ENCODE data around the gene GRM4.

The GRM4 gene

GRCh38 chr6:34142061-34142998, 3.6 kb downstream of the GRM4 start:
- no peak for DNase-seq

GRCh38 chr6:34140075-34140474, 5.8 kb downstream of the GRM4 start:
- DNase-seq = no peak

GRCh38 chr6:34138914-34139510, 6.9 kb downstream of the GRM4 start:
- no peak for DNase-seq

- no peak for DNase-seq
Measured at GRCh38 chr6:34138191-34138590, 7.7 kb downstream of the GRM4 start.

- DNase-seq = no peak
Measured at GRCh38 chr6:34135541-34135940, 10.3 kb downstream of the GRM4 start.

GRCh38 chr6:34132486-34133185, 13.3 kb downstream of the GRM4 start:
- DNase-seq = no peak

- DNase-seq = no peak
Measured at GRCh38 chr6:34131326-34132290, 14.3 kb downstream of the GRM4 start.

- DNase-seq = no peak
Measured at GRCh38 chr6:34130862-34131261, 15.0 kb downstream of the GRM4 start.

GRCh38 chr6:34129753-34130152, 16.1 kb downstream of the GRM4 start:
- no peak for DNase-seq

GRCh38 chr6:34128045-34128444, 17.8 kb downstream of the GRM4 start:
- no peak for DNase-seq

- DNase-seq = no peak
Measured at GRCh38 chr6:34126419-34126818, 19.5 kb downstream of the GRM4 start.

GRCh38 chr6:34125939-34126338, 19.9 kb downstream of the GRM4 start:
- no peak for DNase-seq

- no peak for DNase-seq
Measured at GRCh38 chr6:34120953-34121675, 24.8 kb downstream of the GRM4 start.

GRCh38 chr6:34115915-34116314, 30.0 kb downstream of the GRM4 start:
- DNase-seq = no peak

- DNase-seq = no peak
Measured at GRCh38 chr6:34115403-34115795, 30.5 kb downstream of the GRM4 start.

- no peak for DNase-seq
Measured at GRCh38 chr6:34114695-34115402, 31.0 kb downstream of the GRM4 start.

- DNase-seq = no peak
Measured at GRCh38 chr6:34113532-34113931, 32.4 kb downstream of the GRM4 start.

- DNase-seq = no peak
Measured at GRCh38 chr6:34112126-34112525, 33.8 kb downstream of the GRM4 start.

- DNase-seq = no peak
Measured at GRCh38 chr6:34110610-34111009, 35.3 kb downstream of the GRM4 start.

GRCh38 chr6:34108176-34108575, 37.7 kb downstream of the GRM4 start:
- DNase-seq = no peak

- DNase-seq = no peak
Measured at GRCh38 chr6:34106900-34107299, 39.0 kb downstream of the GRM4 start.
